Measurements from ENCODE around the gene PDE10A. TPM values are rescaled to one million over a fixed set of nuclear protein-coding genes. Genes with fewer than 3 reads are reported as not detected.

PDE10A gene
- total RNA-seq, 1 experiment from 2014 or later: 3.1 TPM

- no peak for DNase-seq (ENCODE audit: low spot score)
- no peak for ATAC-seq
- peaks cover 6% of the 10 kb centered on the region for H3K36me3 Mint-ChIP-seq
- H3K4me1 Mint-ChIP-seq: peaks cover 7% of the 10 kb centered on the region
- CTCF ChIA-PET: no interaction called here
- H3K27ac Mint-ChIP-seq: no peak overlapping the region
- no peaks in the 10 kb centered on the region for H3K27me3 Mint-ChIP-seq (ENCODE audit: low read depth)
- peaks cover 6% of the 10 kb centered on the region for H3K9me3 Mint-ChIP-seq
- POLR2A ChIA-PET: no interaction called here
- TF ChIP-seq ZNF416 (CRISPR knock-in tag; IDR thresholded peaks at IDR 0.05) (no peak), HMGXB4 (CRISPR knock-in tag; IDR thresholded peaks at IDR 0.05) (no peak), TEAD1 (CRISPR knock-in tag; IDR thresholded peaks at IDR 0.05) (no peak), ZNF423 (CRISPR knock-in tag; IDR thresholded peaks at IDR 0.05) (no peak), GABPB1 (CRISPR knock-in tag; IDR thresholded peaks at IDR 0.05) (no peak), TEAD4 (CRISPR knock-in tag; IDR thresholded peaks at IDR 0.05) (no peak)
- H3K4me3 Mint-ChIP-seq: no peak overlapping the region
Observed at GRCh38 chr6:165587206-165587605, 75.8 kb downstream of the PDE10A start.

GRCh38 chr6:165586706-165587105 lies 76.3 kb downstream of the PDE10A start:
- Mint-ChIP-seq H3K27ac (no peak overlapping the region), H3K27me3 (ENCODE audit: low read depth) (no peaks in the 10 kb centered on the region), H3K4me1 (peaks cover 7% of the 10 kb centered on the region), H3K9me3 (peaks cover 6% of the 10 kb centered on the region), H3K36me3 (peaks cover 6% of the 10 kb centered on the region), H3K4me3 (no peak overlapping the region)
- ATAC-seq (no peak), DNase-seq (ENCODE audit: low spot score) (no peak)
- ChIA-PET POLR2A (no interaction called here), CTCF (no interaction called here)
- no peak for TF ChIP-seq E2F5 (CRISPR knock-in tag; IDR thresholded peaks at IDR 0.05)
- TF ChIP-seq USF2 (CRISPR knock-in tag; IDR thresholded peaks at IDR 0.05): no peak
- no peak for TF ChIP-seq ZNF138 (CRISPR knock-in tag; conservative IDR thresholded peaks at IDR 0.05)
- no peak for TF ChIP-seq ZNF263 (CRISPR knock-in tag; IDR thresholded peaks at IDR 0.05; ENCODE audit: low read depth)
- no peak for TF ChIP-seq FOXP4 (CRISPR knock-in tag; IDR thresholded peaks at IDR 0.05)
- no peak for TF ChIP-seq ZBTB43 (CRISPR knock-in tag; IDR thresholded peaks at IDR 0.05)
- TF ChIP-seq MLX (CRISPR knock-in tag; IDR thresholded peaks at IDR 0.05): no peak
- TF ChIP-seq RORB (CRISPR knock-in tag; IDR thresholded peaks at IDR 0.05): no peak
- TF ChIP-seq PREB (CRISPR knock-in tag; IDR thresholded peaks at IDR 0.05; ENCODE audit: borderline replicate concordance): no peak
- no peak for TF ChIP-seq MYBL2 (CRISPR knock-in tag; IDR thresholded peaks at IDR 0.05)

Data from WTC11 (cell line).